HCT116 (cell line): ENCODE results near the gene NOS1. TPM values are rescaled to one million over a fixed set of nuclear protein-coding genes. Genes with fewer than 3 reads are reported as not detected.

ENCODE experiments used
- ATAC-seq: fragments of 200-7000 bp; cut with Tn5 transposase; 2 replicates; pipeline ENCODE4 v1.9.1; 2020; ENCODE audit warnings: mild to moderate bottlenecking, moderate library complexity
- BruUV-seq: library from RNA; stranded (reverse); fragments of 400-500 nt; replicated peaks from 2 replicates; lab custom pipeline; 2021; lab: Mats Ljungman, UMichigan
- CTCF ChIA-PET: fragments of 300-600 bp; sonication (Branson Sonifier 250); formaldehyde crosslinking; loops from one replicate; lab custom pipeline; 2021; ENCODE audit warnings: antibody characterized with exemption; lab: Charles Lee
- POLR2A ChIA-PET: fragments of 300-600, 350-600 bp; sonication (Branson Sonifier 250); formaldehyde crosslinking; loops from one replicate; lab custom pipeline; 2021; ENCODE audit warnings: antibody characterized with exemption; lab: Charles Lee
- RAD21 ChIA-PET, 2 experiments: fragments of 300-600 bp; sonication (Branson Sonifier 250); formaldehyde crosslinking; loops; one replicate each; lab custom pipeline; 2023; ENCODE audit warnings: low total read pairs in 2 of 2; ENCODE audit not compliant: uncharacterized antibody in 2 of 2, unreplicated experiment in 2 of 2, low non-redundant PET in 1 of 2; lab: Charles Lee
- DNase-seq: peaks from one replicate; pipeline ENCODE4 v3.0.0-alpha.2; 2010; ENCODE audit warnings: low read depth, low spot score
- H2AFZ ChIP-seq: fragments of 200-600 bp; shearing (Covaris generic), sonication (generic); 2 replicates; pipeline ENCODE4 v1.6.1; 2017; ENCODE audit warnings: low read depth, mixed run types, mixed read lengths, antibody characterized with exemption, low read length; ENCODE audit not compliant: poor library complexity, severe bottlenecking
- H3K27ac ChIP-seq: 2 replicates; pipeline ENCODE4 v1.5.1; 2012; ENCODE audit warnings: low read depth, low read length
- H3K27me3 ChIP-seq: fragments of 200-600 bp; sonication (generic); 2 replicates; pipeline ENCODE4 v1.6.1; 2016; ENCODE audit warnings: mixed run types, low read length, mixed read lengths; ENCODE audit not compliant: insufficient read depth
- H3K36me3 ChIP-seq, 2 experiments: fragments of 200-500 bp in 1 of 2; fragments of 200-600 bp in 1 of 2; sonication (Bioruptor generic) in 1 of 2; sonication (generic) in 1 of 2; 2 replicates each; pipeline versions ENCODE4 v1.5.1 to v1.6.1; 2014 to 2016; ENCODE audit warnings: low read length in 2 of 2, inconsistent platforms in 1 of 2, mixed read lengths in 1 of 2, mixed run types in 1 of 2; ENCODE audit not compliant: insufficient read depth in 2 of 2, control insufficient read depth in 1 of 2
- H3K4me1 ChIP-seq, 2 experiments: fragments of 200-600 bp in 1 of 2; sonication (generic) in 1 of 2; 2 replicates each; pipeline versions ENCODE4 v1.5.1 to v1.6.1; 2012 to 2017; ENCODE audit warnings: low read length in 2 of 2, inconsistent platforms in 1 of 2, mild to moderate bottlenecking in 1 of 2, mixed read lengths in 1 of 2, mixed run types in 1 of 2, moderate library complexity in 1 of 2; ENCODE audit not compliant: insufficient read depth in 2 of 2, control insufficient read depth in 1 of 2
- H3K4me2 ChIP-seq: fragments of 200-600 bp; sonication (generic); 2 replicates; pipeline ENCODE4 v1.6.1; 2017; ENCODE audit warnings: mixed run types, low read length, mixed read lengths
- H3K4me3 ChIP-seq, 2 experiments: fragments of 200-600 bp in 1 of 2; sonication (generic) in 1 of 2; replicated peaks in 1 of 2; 2 replicates each; pipeline ENCODE4 v1.5.1; 2011 to 2016; ENCODE audit warnings: low read length in 2 of 2, control low read depth in 1 of 2, low read depth in 1 of 2, mild to moderate bottlenecking in 1 of 2, mixed read lengths in 1 of 2, mixed run types in 1 of 2
- H3K79me2 ChIP-seq: fragments of 200-600 bp; sonication (generic); 2 replicates; pipeline ENCODE4 v1.6.1; 2017; ENCODE audit warnings: mild to moderate bottlenecking, mixed run types, low read length, moderate library complexity, mixed read lengths; ENCODE audit not compliant: insufficient read depth
- H3K9ac ChIP-seq: fragments of 200-600 bp; sonication (generic); 2 replicates; pipeline ENCODE4 v1.6.1; 2016; ENCODE audit warnings: low read length, mixed read lengths
- H3K9me2 ChIP-seq: fragments of 200-600 bp; sonication (generic), shearing (Covaris generic); 2 replicates; pipeline ENCODE4 v1.6.1; 2017; ENCODE audit warnings: mixed run types, mild to moderate bottlenecking, moderate library complexity; ENCODE audit not compliant: insufficient read depth
- H3K9me3 ChIP-seq, 2 experiments: fragments of 200-500 bp in 1 of 2; fragments of 200-600 bp in 1 of 2; sonication (Bioruptor generic) in 1 of 2; sonication (generic) in 1 of 2; 2 replicates each; pipeline ENCODE4 v1.6.1; 2014 to 2017; ENCODE audit warnings: low read length in 2 of 2, mixed read lengths in 2 of 2, inconsistent platforms in 1 of 2, low read depth in 1 of 2, mild to moderate bottlenecking in 1 of 2, mixed run types in 1 of 2, moderate library complexity in 1 of 2; ENCODE audit not compliant: control insufficient read depth in 1 of 2, insufficient read depth in 1 of 2
- H4K20me1 ChIP-seq: fragments of 200-600 bp; sonication (generic), shearing (Covaris generic); 2 replicates; pipeline ENCODE4 v1.6.1; 2017; ENCODE audit warnings: mixed run types, mild to moderate bottlenecking, moderate library complexity; ENCODE audit not compliant: insufficient read depth
- CBX3 ChIP-seq: IDR thresholded peaks from 2 replicates; pipeline ENCODE4 v1.6.1; 2012; ENCODE audit warnings: low read depth
- CEBPB ChIP-seq: IDR thresholded peaks from 2 replicates; pipeline ENCODE4 v1.6.1; 2012; ENCODE audit warnings: low read depth
- EGR1 ChIP-seq: IDR thresholded peaks from 2 replicates; pipeline ENCODE4 v1.6.1; 2012; ENCODE audit warnings: low read depth
- ELF1 ChIP-seq: IDR thresholded peaks from 2 replicates; pipeline ENCODE4 v1.6.1; 2012; ENCODE audit warnings: low read depth, borderline replicate concordance
- EZH2phosphoT487 ChIP-seq: fragments of 200-600 bp; IDR thresholded peaks from 2 replicates; pipeline ENCODE4 v1.6.1; 2018; ENCODE audit warnings: antibody characterized with exemption, borderline replicate concordance
- FOSL1 ChIP-seq: IDR thresholded peaks from 2 replicates; pipeline ENCODE4 v1.6.1; 2012; ENCODE audit warnings: low read depth
- POLR2A ChIP-seq: IDR thresholded peaks from 2 replicates; pipeline ENCODE4 v1.7.0; 2011; ENCODE audit warnings: borderline replicate concordance; ENCODE audit not compliant: insufficient read depth, insufficient read length; ENCODE audit errors: extremely low read depth
- POLR2AphosphoS5 ChIP-seq: IDR thresholded peaks from 2 replicates; pipeline ENCODE4 v1.6.1; 2011; ENCODE audit warnings: mild to moderate bottlenecking, low read depth, low read length, moderate library complexity
- RAD21 ChIP-seq: IDR thresholded peaks from 2 replicates; pipeline ENCODE4 v1.6.1; 2012; ENCODE audit warnings: low read depth, mild to moderate bottlenecking
- SIN3A ChIP-seq: IDR thresholded peaks from 2 replicates; pipeline ENCODE4 v1.6.1; 2012; ENCODE audit warnings: low read depth
- SP1 ChIP-seq: IDR thresholded peaks from 2 replicates; pipeline ENCODE4 v1.6.1; 2012; ENCODE audit warnings: low read depth
- SRF ChIP-seq: IDR thresholded peaks from 2 replicates; pipeline ENCODE4 v1.6.1; 2012; ENCODE audit warnings: low read depth
- YY1 ChIP-seq: IDR thresholded peaks from 2 replicates; pipeline ENCODE4 v1.6.1; 2011; ENCODE audit warnings: low read length, low read depth, moderate library complexity, mild to moderate bottlenecking; ENCODE audit not compliant: insufficient replicate concordance; ENCODE audit errors: extremely low read depth
- ZFX ChIP-seq: fragments of 450-650 bp; IDR thresholded peaks from 2 replicates; pipeline ENCODE4 v1.6.1; 2017
- ZNF274 ChIP-seq: fragments of 200-500 bp; sonication (Bioruptor generic); IDR thresholded peaks from 2 replicates; pipeline ENCODE4 v1.6.1; 2014; ENCODE audit warnings: mild to moderate bottlenecking, low read depth, low read length, inconsistent platforms
- intact Hi-C: fragments of 100-400 bp; cut with micrococcal nuclease; formaldehyde crosslinking; loops from 2 replicates; pipeline ENCODE4 v1.10.0; 2022
- total RNA-seq: library from RNA; stranded (reverse); gene quantifications from one replicate; pipeline ENCODE4 v1.2.1, GENCODE V29; 2021; ENCODE audit not compliant: unreplicated experiment
- TF ChIP-seq, protein P1 (sequence below): IDR thresholded peaks from 2 replicates; pipeline ENCODE4 v1.6.1; 2011; ENCODE audit warnings: mild to moderate bottlenecking, low read length, moderate library complexity; ENCODE audit not compliant: insufficient replicate concordance; ENCODE audit errors: extremely low read depth
- TF ChIP-seq, protein P2 (sequence below): IDR thresholded peaks from 2 replicates; pipeline ENCODE4 v1.6.1; 2012; ENCODE audit warnings: low read depth
- TF ChIP-seq, protein P3 (sequence below): IDR thresholded peaks from 2 replicates; pipeline ENCODE4 v1.6.1; 2012
- TF ChIP-seq, protein P4 (sequence below), 3 experiments: fragments of 200-600 bp in 1 of 3; sonication (generic) in 1 of 3; IDR thresholded peaks in 2 of 3; conservative IDR thresholded peaks in 1 of 3; 2 replicates each; pipeline ENCODE4 v1.5.1; 2012 to 2017; ENCODE audit warnings: low read depth in 2 of 3, low read length in 2 of 3, antibody characterized with exemption in 1 of 3, borderline replicate concordance in 1 of 3, control low read depth in 1 of 3, mild to moderate bottlenecking in 1 of 3, mixed read lengths in 1 of 3, mixed run types in 1 of 3, moderate library complexity in 1 of 3; ENCODE audit not compliant: insufficient read depth in 1 of 3
- TF ChIP-seq, protein P5 (sequence below): IDR thresholded peaks from 2 replicates; pipeline ENCODE4 v1.6.1; 2012

The NOS1 gene
- total RNA-seq, 1 experiment from 2014 or later = 0.22 TPM

DNA sequence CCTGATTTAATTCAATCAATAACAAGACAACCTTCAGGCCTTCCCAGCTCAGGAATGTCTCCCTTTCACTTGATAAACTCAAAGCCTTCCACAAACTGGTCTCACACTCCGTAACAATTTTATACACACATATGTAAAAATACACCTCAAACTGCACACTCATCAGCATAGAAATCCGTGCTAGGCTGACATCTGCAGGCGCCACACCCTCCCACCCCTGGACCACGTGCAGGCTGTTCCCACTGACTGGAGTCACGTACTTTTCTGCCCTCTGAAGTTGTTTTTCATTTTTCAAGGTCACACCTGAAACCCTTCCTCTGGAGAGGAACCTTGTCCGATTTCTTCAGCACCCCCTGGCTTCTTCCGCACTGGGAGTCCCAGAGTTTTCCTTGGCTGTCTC is 198.8 kb downstream of the NOS1 start:
- no peak overlapping the region for H3K4me2 ChIP-seq
- ChIA-PET CTCF (no interaction called here), RAD21 (no interaction called here), POLR2A (no interaction called here)
- H3K9me2 ChIP-seq = no peaks in the 10 kb centered on the region
- BruUV-seq = no TSS peak
- no peaks in the 10 kb centered on the region for H3K27me3 ChIP-seq
- no peaks in the 10 kb centered on the region for H3K9me3 ChIP-seq
- no peak overlapping the region for H3K9ac ChIP-seq
- no peak for TF ChIP-seq FOSL1
- TF ChIP-seq, protein P1, sequence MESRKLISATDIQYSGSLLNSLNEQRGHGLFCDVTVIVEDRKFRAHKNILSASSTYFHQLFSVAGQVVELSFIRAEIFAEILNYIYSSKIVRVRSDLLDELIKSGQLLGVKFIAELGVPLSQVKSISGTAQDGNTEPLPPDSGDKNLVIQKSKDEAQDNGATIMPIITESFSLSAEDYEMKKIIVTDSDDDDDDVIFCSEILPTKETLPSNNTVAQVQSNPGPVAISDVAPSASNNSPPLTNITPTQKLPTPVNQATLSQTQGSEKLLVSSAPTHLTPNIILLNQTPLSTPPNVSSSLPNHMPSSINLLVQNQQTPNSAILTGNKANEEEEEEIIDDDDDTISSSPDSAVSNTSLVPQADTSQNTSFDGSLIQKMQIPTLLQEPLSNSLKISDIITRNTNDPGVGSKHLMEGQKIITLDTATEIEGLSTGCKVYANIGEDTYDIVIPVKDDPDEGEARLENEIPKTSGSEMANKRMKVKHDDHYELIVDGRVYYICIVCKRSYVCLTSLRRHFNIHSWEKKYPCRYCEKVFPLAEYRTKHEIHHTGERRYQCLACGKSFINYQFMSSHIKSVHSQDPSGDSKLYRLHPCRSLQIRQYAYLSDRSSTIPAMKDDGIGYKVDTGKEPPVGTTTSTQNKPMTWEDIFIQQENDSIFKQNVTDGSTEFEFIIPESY = no peak
- no peak for TF ChIP-seq ZFX
- TF ChIP-seq, protein P2, sequence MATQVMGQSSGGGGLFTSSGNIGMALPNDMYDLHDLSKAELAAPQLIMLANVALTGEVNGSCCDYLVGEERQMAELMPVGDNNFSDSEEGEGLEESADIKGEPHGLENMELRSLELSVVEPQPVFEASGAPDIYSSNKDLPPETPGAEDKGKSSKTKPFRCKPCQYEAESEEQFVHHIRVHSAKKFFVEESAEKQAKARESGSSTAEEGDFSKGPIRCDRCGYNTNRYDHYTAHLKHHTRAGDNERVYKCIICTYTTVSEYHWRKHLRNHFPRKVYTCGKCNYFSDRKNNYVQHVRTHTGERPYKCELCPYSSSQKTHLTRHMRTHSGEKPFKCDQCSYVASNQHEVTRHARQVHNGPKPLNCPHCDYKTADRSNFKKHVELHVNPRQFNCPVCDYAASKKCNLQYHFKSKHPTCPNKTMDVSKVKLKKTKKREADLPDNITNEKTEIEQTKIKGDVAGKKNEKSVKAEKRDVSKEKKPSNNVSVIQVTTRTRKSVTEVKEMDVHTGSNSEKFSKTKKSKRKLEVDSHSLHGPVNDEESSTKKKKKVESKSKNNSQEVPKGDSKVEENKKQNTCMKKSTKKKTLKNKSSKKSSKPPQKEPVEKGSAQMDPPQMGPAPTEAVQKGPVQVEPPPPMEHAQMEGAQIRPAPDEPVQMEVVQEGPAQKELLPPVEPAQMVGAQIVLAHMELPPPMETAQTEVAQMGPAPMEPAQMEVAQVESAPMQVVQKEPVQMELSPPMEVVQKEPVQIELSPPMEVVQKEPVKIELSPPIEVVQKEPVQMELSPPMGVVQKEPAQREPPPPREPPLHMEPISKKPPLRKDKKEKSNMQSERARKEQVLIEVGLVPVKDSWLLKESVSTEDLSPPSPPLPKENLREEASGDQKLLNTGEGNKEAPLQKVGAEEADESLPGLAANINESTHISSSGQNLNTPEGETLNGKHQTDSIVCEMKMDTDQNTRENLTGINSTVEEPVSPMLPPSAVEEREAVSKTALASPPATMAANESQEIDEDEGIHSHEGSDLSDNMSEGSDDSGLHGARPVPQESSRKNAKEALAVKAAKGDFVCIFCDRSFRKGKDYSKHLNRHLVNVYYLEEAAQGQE = no peak
- TF ChIP-seq SIN3A = no peak
- no peak for TF ChIP-seq ZNF274
- TF ChIP-seq, protein P3, sequence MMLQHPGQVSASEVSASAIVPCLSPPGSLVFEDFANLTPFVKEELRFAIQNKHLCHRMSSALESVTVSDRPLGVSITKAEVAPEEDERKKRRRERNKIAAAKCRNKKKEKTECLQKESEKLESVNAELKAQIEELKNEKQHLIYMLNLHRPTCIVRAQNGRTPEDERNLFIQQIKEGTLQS = no peak
- no peak for TF ChIP-seq POLR2AphosphoS5
- TF ChIP-seq CBX3 = no peak
- no peak for TF ChIP-seq YY1
- no peak for TF ChIP-seq ELF1
- TF ChIP-seq CEBPB = no peak
- TF ChIP-seq SP1 = no peak
- no peak for TF ChIP-seq EGR1
- TF ChIP-seq POLR2A = no peak
- TF ChIP-seq RAD21 = no peak
- TF ChIP-seq, protein P4, sequence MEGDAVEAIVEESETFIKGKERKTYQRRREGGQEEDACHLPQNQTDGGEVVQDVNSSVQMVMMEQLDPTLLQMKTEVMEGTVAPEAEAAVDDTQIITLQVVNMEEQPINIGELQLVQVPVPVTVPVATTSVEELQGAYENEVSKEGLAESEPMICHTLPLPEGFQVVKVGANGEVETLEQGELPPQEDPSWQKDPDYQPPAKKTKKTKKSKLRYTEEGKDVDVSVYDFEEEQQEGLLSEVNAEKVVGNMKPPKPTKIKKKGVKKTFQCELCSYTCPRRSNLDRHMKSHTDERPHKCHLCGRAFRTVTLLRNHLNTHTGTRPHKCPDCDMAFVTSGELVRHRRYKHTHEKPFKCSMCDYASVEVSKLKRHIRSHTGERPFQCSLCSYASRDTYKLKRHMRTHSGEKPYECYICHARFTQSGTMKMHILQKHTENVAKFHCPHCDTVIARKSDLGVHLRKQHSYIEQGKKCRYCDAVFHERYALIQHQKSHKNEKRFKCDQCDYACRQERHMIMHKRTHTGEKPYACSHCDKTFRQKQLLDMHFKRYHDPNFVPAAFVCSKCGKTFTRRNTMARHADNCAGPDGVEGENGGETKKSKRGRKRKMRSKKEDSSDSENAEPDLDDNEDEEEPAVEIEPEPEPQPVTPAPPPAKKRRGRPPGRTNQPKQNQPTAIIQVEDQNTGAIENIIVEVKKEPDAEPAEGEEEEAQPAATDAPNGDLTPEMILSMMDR (IDR thresholded peaks at IDR 0.05 in 2 of 3, conservative IDR thresholded peaks at IDR 0.05 in 1 of 3; ENCODE audit: borderline replicate concordance in 1 of 3, insufficient read depth in 1 of 3, low read depth in 2 of 3, low read length in 2 of 3) = no peak
- TF ChIP-seq, protein P5, sequence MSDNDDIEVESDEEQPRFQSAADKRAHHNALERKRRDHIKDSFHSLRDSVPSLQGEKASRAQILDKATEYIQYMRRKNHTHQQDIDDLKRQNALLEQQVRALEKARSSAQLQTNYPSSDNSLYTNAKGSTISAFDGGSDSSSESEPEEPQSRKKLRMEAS = no peak
- TF ChIP-seq EZH2phosphoT487 = no peak
- TF ChIP-seq SRF = no peak
- DNase-seq (no peak), ATAC-seq (no peak)
- H3K4me3 ChIP-seq = no peak overlapping the region
- H3K27ac ChIP-seq = no peak overlapping the region
- H3K4me1 ChIP-seq = no peaks in the 10 kb centered on the region
- H4K20me1 ChIP-seq = no peaks in the 10 kb centered on the region
- H2AFZ ChIP-seq = no peak overlapping the region
- H3K36me3 ChIP-seq = peaks cover 23 to 50% of the 10 kb centered on the region in 2 experiments; a peak in 3 of 4 replicates
- H3K79me2 ChIP-seq = no peaks in the 10 kb centered on the region
- intact Hi-C loops = no loop called here
